K562 (cell line): ENCODE results near the gene ZSCAN12. TPM values are rescaled to one million over a fixed set of nuclear protein-coding genes. Genes with fewer than 3 reads are reported as not detected.

Experiments
- C11orf30 ChIP-seq: fragments of 450-650 bp; IDR thresholded peaks from 2 replicates; pipeline ENCODE4 v1.6.1; 2016; ENCODE audit warnings: low read depth, mild to moderate bottlenecking
- FOXJ3 ChIP-seq: sonication (generic); formaldehyde crosslinking; IDR thresholded peaks from 2 replicates; pipeline ENCODE4 v1.4.0; 2020; ENCODE audit warnings: mild to moderate bottlenecking, missing genetic modification reagents
- NEUROD1 ChIP-seq: fragments of 150-350 bp; IDR thresholded peaks from 2 replicates; pipeline ENCODE4 v1.6.1; 2014; ENCODE audit warnings: borderline replicate concordance, low read length, low read depth; ENCODE audit not compliant: partially characterized antibody
- polyA plus RNA-seq, 8 experiments: library from polyadenylated mRNA; depleted of rRNA in 4 of 8; stranded (reverse) in 5 of 8; unstranded in 3 of 8; fragments of >200 nt; fragmentation: Nextera tagmentation in 2 of 8; fragmentation: Illumina TruSeq in 1 of 8; extraction: Ambion mirVana in 2 of 8; extraction: Trizol in 1 of 8; gene quantifications; 2 replicates each; pipeline versions ENCODE4 v1.2.1 to v1.2.3, GENCODE V29; 2011 to 2014; ENCODE audit warnings: inconsistent platforms in 1 of 8, missing spikeins in 1 of 8
- total RNA-seq, 7 experiments: library from RNA; depleted of rRNA in 6 of 7; stranded (reverse); fragments of >200 nt in 6 of 7; fragmentation: Illumina TruSeq in 2 of 7; extraction: Trizol in 2 of 7; gene quantifications; 2 replicates each; pipeline versions ENCODE4 v1.2.1 to v1.2.3, GENCODE V29; 2011 to 2021; ENCODE audit warnings: low replicate concordance in 1 of 7
- TF ChIP-seq, protein P1 (sequence below), 2 experiments: fragments of 250-450 bp in 1 of 2; fragments of 450-650 bp in 1 of 2; sonication (Bioruptor Pico) in 1 of 2; IDR thresholded peaks; 2 replicates each; pipeline versions ENCODE4 v1.6.1 to v1.8.0; 2016 to 2021; ENCODE audit warnings: mild to moderate bottlenecking in 2 of 2, moderate library complexity in 2 of 2, missing compliant biosample characterization in 1 of 2, missing genetic modification characterization in 1 of 2
- TF ChIP-seq, protein P2 (sequence below): fragments of 200-400 bp; formaldehyde crosslinking; IDR thresholded peaks from 2 replicates; pipeline ENCODE4 v1.6.1; 2017; ENCODE audit warnings: mild to moderate bottlenecking, low read depth, low read length, moderate library complexity
- TF ChIP-seq, protein P3 (sequence below): sonication (generic); formaldehyde crosslinking; IDR thresholded peaks from 2 replicates; pipeline ENCODE4 v1.8.1; 2023; ENCODE audit warnings: mild to moderate bottlenecking, missing genetic modification reagents
- TF ChIP-seq, protein P4 (sequence below): IDR thresholded peaks from 2 replicates; pipeline ENCODE4 v1.6.1; 2011; ENCODE audit warnings: borderline replicate concordance, low read depth, mild to moderate bottlenecking, moderate library complexity, low read length; ENCODE audit not compliant: insufficient read depth, poor library complexity, severe bottlenecking
- TF ChIP-seq, protein P5 (sequence below), 2 experiments: fragments of 450-650 bp; IDR thresholded peaks; 2 replicates each; pipeline ENCODE4 v1.6.1; 2018; ENCODE audit warnings: mild to moderate bottlenecking in 2 of 2, low read depth in 1 of 2; ENCODE audit not compliant: partially characterized antibody in 2 of 2
- TF ChIP-seq, protein P6 (sequence below): fragments of 150-350 bp; IDR thresholded peaks from 2 replicates; pipeline ENCODE4 v1.6.1; 2014; ENCODE audit warnings: low read depth, mild to moderate bottlenecking, low read length, borderline replicate concordance
- TF ChIP-seq, protein P7 (sequence below): sonication (generic); formaldehyde crosslinking; IDR thresholded peaks from 2 replicates; pipeline ENCODE4 v1.8.0; 2022; ENCODE audit warnings: mild to moderate bottlenecking, low read depth, missing genetic modification reagents

The ZSCAN12 gene
- total and polyA plus RNA-seq, 9 of the 15 experiments (the other 6 are each of a cell fraction or from before 2014, with no cell fraction given) = 2.5 to 19.6 (median 12.5) TPM

DNA sequence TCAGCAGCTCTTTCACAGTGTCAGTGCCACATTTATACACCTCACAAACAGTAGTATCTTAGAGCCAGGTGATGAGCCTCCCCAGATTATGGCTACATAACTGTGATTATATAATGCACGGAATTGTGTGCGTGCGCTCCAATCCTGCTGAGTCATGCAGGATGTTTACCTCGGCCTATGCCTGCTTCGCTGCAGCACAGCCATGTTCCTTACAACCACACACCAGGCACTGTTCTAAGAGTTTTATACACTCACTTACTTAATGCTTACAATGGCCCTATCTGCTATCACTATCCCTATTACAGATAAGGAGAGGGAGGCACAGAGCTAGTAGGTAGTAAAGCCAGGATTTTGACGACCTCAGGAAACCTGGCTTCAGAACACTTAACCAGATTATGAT, 42.5 kb downstream of the ZSCAN12 start (continued):
- TF ChIP-seq, protein P1, sequence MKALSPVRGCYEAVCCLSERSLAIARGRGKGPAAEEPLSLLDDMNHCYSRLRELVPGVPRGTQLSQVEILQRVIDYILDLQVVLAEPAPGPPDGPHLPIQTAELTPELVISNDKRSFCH (CRISPR knock-in tag; IDR thresholded peaks at IDR 0.05) = no peak
- TF ChIP-seq, protein P1 (tag; IDR thresholded peaks at IDR 0.05) = no peak
- TF ChIP-seq NEUROD1 (no peak), FOXJ3 (no peak), C11orf30 (peak; percentile 87)
- TF ChIP-seq, protein P2, sequence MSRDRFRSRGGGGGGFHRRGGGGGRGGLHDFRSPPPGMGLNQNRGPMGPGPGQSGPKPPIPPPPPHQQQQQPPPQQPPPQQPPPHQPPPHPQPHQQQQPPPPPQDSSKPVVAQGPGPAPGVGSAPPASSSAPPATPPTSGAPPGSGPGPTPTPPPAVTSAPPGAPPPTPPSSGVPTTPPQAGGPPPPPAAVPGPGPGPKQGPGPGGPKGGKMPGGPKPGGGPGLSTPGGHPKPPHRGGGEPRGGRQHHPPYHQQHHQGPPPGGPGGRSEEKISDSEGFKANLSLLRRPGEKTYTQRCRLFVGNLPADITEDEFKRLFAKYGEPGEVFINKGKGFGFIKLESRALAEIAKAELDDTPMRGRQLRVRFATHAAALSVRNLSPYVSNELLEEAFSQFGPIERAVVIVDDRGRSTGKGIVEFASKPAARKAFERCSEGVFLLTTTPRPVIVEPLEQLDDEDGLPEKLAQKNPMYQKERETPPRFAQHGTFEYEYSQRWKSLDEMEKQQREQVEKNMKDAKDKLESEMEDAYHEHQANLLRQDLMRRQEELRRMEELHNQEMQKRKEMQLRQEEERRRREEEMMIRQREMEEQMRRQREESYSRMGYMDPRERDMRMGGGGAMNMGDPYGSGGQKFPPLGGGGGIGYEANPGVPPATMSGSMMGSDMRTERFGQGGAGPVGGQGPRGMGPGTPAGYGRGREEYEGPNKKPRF = no peak
- TF ChIP-seq, protein P3, sequence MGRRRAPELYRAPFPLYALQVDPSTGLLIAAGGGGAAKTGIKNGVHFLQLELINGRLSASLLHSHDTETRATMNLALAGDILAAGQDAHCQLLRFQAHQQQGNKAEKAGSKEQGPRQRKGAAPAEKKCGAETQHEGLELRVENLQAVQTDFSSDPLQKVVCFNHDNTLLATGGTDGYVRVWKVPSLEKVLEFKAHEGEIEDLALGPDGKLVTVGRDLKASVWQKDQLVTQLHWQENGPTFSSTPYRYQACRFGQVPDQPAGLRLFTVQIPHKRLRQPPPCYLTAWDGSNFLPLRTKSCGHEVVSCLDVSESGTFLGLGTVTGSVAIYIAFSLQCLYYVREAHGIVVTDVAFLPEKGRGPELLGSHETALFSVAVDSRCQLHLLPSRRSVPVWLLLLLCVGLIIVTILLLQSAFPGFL (CRISPR knock-in tag) = no peak
- TF ChIP-seq, protein P4, sequence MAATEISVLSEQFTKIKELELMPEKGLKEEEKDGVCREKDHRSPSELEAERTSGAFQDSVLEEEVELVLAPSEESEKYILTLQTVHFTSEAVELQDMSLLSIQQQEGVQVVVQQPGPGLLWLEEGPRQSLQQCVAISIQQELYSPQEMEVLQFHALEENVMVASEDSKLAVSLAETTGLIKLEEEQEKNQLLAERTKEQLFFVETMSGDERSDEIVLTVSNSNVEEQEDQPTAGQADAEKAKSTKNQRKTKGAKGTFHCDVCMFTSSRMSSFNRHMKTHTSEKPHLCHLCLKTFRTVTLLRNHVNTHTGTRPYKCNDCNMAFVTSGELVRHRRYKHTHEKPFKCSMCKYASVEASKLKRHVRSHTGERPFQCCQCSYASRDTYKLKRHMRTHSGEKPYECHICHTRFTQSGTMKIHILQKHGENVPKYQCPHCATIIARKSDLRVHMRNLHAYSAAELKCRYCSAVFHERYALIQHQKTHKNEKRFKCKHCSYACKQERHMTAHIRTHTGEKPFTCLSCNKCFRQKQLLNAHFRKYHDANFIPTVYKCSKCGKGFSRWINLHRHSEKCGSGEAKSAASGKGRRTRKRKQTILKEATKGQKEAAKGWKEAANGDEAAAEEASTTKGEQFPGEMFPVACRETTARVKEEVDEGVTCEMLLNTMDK = no peak
- TF ChIP-seq, protein P5, sequence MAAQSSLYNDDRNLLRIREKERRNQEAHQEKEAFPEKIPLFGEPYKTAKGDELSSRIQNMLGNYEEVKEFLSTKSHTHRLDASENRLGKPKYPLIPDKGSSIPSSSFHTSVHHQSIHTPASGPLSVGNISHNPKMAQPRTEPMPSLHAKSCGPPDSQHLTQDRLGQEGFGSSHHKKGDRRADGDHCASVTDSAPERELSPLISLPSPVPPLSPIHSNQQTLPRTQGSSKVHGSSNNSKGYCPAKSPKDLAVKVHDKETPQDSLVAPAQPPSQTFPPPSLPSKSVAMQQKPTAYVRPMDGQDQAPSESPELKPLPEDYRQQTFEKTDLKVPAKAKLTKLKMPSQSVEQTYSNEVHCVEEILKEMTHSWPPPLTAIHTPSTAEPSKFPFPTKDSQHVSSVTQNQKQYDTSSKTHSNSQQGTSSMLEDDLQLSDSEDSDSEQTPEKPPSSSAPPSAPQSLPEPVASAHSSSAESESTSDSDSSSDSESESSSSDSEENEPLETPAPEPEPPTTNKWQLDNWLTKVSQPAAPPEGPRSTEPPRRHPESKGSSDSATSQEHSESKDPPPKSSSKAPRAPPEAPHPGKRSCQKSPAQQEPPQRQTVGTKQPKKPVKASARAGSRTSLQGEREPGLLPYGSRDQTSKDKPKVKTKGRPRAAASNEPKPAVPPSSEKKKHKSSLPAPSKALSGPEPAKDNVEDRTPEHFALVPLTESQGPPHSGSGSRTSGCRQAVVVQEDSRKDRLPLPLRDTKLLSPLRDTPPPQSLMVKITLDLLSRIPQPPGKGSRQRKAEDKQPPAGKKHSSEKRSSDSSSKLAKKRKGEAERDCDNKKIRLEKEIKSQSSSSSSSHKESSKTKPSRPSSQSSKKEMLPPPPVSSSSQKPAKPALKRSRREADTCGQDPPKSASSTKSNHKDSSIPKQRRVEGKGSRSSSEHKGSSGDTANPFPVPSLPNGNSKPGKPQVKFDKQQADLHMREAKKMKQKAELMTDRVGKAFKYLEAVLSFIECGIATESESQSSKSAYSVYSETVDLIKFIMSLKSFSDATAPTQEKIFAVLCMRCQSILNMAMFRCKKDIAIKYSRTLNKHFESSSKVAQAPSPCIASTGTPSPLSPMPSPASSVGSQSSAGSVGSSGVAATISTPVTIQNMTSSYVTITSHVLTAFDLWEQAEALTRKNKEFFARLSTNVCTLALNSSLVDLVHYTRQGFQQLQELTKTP (IDR thresholded peaks at IDR 0.05; ENCODE audit: low read depth in 1 of 2, partially characterized antibody in 2 of 2) = no peak
- TF ChIP-seq, protein P6, sequence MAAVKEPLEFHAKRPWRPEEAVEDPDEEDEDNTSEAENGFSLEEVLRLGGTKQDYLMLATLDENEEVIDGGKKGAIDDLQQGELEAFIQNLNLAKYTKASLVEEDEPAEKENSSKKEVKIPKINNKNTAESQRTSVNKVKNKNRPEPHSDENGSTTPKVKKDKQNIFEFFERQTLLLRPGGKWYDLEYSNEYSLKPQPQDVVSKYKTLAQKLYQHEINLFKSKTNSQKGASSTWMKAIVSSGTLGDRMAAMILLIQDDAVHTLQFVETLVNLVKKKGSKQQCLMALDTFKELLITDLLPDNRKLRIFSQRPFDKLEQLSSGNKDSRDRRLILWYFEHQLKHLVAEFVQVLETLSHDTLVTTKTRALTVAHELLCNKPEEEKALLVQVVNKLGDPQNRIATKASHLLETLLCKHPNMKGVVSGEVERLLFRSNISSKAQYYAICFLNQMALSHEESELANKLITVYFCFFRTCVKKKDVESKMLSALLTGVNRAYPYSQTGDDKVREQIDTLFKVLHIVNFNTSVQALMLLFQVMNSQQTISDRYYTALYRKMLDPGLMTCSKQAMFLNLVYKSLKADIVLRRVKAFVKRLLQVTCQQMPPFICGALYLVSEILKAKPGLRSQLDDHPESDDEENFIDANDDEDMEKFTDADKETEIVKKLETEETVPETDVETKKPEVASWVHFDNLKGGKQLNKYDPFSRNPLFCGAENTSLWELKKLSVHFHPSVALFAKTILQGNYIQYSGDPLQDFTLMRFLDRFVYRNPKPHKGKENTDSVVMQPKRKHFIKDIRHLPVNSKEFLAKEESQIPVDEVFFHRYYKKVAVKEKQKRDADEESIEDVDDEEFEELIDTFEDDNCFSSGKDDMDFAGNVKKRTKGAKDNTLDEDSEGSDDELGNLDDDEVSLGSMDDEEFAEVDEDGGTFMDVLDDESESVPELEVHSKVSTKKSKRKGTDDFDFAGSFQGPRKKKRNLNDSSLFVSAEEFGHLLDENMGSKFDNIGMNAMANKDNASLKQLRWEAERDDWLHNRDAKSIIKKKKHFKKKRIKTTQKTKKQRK = peak; percentile 82; the same call in 1 of the 2 replicates
- TF ChIP-seq, protein P7, sequence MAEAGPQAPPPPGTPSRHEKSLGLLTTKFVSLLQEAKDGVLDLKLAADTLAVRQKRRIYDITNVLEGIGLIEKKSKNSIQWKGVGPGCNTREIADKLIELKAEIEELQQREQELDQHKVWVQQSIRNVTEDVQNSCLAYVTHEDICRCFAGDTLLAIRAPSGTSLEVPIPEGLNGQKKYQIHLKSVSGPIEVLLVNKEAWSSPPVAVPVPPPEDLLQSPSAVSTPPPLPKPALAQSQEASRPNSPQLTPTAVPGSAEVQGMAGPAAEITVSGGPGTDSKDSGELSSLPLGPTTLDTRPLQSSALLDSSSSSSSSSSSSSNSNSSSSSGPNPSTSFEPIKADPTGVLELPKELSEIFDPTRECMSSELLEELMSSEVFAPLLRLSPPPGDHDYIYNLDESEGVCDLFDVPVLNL (CRISPR knock-in tag) = no peak
